ENCODE measurements around the gene LRBA. TPM values are rescaled to one million over a fixed set of nuclear protein-coding genes. Genes with fewer than 3 reads are reported as not detected.

The LRBA gene
- total and polyA plus RNA-seq, 9 donors, result 20.7 to 30.5 (median 27.7) TPM

DNA sequence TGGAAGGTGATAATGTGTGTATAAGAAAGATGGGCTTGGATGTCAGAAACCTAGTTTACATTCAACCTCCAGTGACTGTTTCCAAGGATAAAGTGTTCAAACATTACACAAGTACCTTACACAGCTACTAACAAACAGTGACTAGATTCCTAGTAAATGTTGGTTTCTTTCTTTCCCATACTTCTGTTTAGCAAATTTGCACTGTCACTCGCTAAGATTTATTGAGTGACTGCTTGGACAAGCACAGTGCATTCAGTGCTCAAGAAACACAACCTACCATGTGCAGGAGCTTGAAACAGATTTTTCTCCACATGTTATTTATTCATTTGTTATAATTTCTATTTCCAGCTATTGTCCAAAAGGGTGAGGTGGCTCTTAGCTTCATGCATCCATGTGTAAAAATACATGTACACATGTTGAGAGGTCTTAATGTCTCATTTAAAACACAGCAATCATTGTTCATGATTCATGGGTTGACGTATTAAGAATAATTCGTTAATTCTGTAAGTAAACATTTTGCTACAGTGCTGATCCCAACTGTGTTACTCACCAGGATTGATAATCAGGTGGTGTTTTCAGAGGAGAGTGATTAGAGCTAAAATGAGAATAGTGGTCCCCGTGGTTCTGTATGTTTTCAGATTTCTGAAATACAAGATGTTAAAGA lies 783.8 kb downstream of the LRBA start:
- Histone ChIP-seq H3K9me3 (replicated peaks; ENCODE audit: control insufficient read depth, low read depth, low read length) (no peaks in the 10 kb centered on the region), H3K27me3 (ENCODE audit: control insufficient read depth, insufficient read depth, low read length) (no peaks in the 10 kb centered on the region), H3K4me1 (ENCODE audit: control insufficient read depth, insufficient read depth, low read length) (peaks cover 5% of the 10 kb centered on the region), H3K4me3 (ENCODE audit: low read length) (no peak overlapping the region), H3K36me3 (ENCODE audit: control insufficient read depth, insufficient read depth, low read length) (peaks cover 14% of the 10 kb centered on the region), H3K27ac (ENCODE audit: low read length) (no peak overlapping the region)
- no peak for DNase-seq
- WGBS (ENCODE audit: insufficient coverage), result no CpG with 5 or more reads among the region's 4 CpGs

- H3K27me3 ChIP-seq (ENCODE audit: control insufficient read depth, insufficient read depth, low read length), result no peaks in the 10 kb centered on the region
- H3K36me3 ChIP-seq (ENCODE audit: control insufficient read depth, insufficient read depth, low read length), result peaks cover 14% of the 10 kb centered on the region
- no peak overlapping the region for H3K27ac ChIP-seq (ENCODE audit: low read length)
- DNase-seq, result no peak
- no peak overlapping the region for H3K4me3 ChIP-seq (ENCODE audit: low read length)
- H3K4me1 ChIP-seq (ENCODE audit: control insufficient read depth, insufficient read depth, low read length), result peaks cover 5% of the 10 kb centered on the region
- WGBS (ENCODE audit: insufficient coverage), result 25% methylated on average over 1 of the region's 2 CpGs
- no peaks in the 10 kb centered on the region for H3K9me3 ChIP-seq (replicated peaks; ENCODE audit: control insufficient read depth, low read depth, low read length)
These were observed 784.5 kb downstream of the LRBA start for GRCh38 chr4:150230561-150230960.

GRCh38 chr4:150229520-150229919 lies 785.6 kb downstream of the LRBA start:
- no CpG with 5 or more reads among the region's 1 CpG for WGBS (ENCODE audit: insufficient coverage)

DNA sequence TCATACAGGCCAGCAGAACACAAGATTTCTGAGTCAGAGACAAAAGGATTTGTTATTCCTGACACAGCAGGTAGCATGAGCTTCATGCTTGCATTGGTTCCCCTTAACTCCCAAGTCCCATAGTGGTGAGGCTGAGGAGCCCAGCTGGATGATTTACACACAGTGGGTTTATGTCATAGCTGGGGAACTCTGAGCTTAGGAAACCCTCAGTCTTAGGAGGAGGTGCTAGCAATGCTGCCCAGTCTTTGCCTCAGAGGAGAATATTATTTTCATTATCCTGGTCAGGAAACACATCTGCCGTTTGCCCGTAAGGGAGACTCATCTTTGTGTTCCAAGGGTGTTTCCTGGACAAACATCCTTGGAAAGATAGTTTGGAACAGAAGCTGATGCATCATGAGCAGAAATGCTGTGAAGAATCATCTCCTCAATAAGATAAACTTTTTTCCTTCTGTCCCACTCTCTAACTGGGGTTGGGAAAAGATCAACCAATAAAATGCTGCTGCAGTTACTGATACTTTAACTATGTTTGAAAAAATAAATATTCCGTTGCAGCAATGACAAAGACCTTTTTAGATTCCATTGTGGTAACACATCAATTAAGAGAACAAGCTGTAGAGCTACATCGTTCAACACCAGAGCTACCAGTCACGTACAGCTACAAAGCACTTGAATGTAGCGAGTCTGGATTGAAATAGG lies 790.0 kb downstream of the LRBA start:
- DNase-seq, result no peak
- no peaks in the 10 kb centered on the region for H3K9me3 ChIP-seq (replicated peaks; ENCODE audit: control insufficient read depth, low read depth, low read length)
- no peaks in the 10 kb centered on the region for H3K27me3 ChIP-seq (ENCODE audit: control insufficient read depth, insufficient read depth, low read length)
- H3K27ac ChIP-seq (ENCODE audit: low read length), result no peak overlapping the region
- peaks cover 2% of the 10 kb centered on the region for H3K36me3 ChIP-seq (ENCODE audit: control insufficient read depth, insufficient read depth, low read length)
- peaks cover 2% of the 10 kb centered on the region for H3K4me1 ChIP-seq (ENCODE audit: control insufficient read depth, insufficient read depth, low read length)
- H3K4me3 ChIP-seq (ENCODE audit: low read length), result no peak overlapping the region
- 80% methylated on average over 1 of the region's 6 CpGs for WGBS (ENCODE audit: insufficient coverage)

More at GRCh38 chr4:150229520-150229919, 785.6 kb downstream of the LRBA start:
- Histone ChIP-seq H3K27ac (ENCODE audit: low read length) (no peak overlapping the region), H3K4me3 (ENCODE audit: low read length) (no peak overlapping the region), H3K36me3 (ENCODE audit: control insufficient read depth, insufficient read depth, low read length) (peaks cover 12% of the 10 kb centered on the region), H3K4me1 (ENCODE audit: control insufficient read depth, insufficient read depth, low read length) (peaks cover 5% of the 10 kb centered on the region), H3K9me3 (replicated peaks; ENCODE audit: control insufficient read depth, low read depth, low read length) (no peaks in the 10 kb centered on the region), H3K27me3 (ENCODE audit: control insufficient read depth, insufficient read depth, low read length) (no peaks in the 10 kb centered on the region)
- DNase-seq, result peak; percentile 44

DNA sequence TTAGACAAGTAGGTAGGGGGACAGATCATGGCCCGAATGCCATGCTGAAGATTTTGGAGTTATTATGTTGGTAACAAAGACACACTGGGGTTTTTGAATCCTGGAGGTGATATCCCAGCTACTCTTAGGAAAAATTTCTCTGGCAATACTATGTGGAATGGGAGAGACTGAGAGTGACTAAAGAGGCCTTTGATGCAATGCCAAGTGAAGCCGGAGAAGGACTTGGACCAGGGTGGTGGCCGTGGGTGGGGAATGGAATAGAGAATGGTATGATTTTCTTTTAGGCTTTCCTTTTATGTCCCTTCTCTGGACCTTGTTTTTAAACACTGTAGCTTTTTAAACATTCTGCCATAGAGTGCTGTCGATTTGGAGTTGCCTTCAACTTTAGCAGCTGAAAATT lies 795.2 kb downstream of the LRBA start:
- Histone ChIP-seq H3K4me1 (ENCODE audit: control insufficient read depth, insufficient read depth, low read length) (no peaks in the 10 kb centered on the region), H3K36me3 (ENCODE audit: control insufficient read depth, insufficient read depth, low read length) (peaks cover 2% of the 10 kb centered on the region), H3K27ac (ENCODE audit: low read length) (no peak overlapping the region), H3K27me3 (ENCODE audit: control insufficient read depth, insufficient read depth, low read length) (no peaks in the 10 kb centered on the region), H3K9me3 (replicated peaks; ENCODE audit: control insufficient read depth, low read depth, low read length) (no peaks in the 10 kb centered on the region), H3K4me3 (ENCODE audit: low read length) (no peak overlapping the region)
- WGBS (ENCODE audit: insufficient coverage), result 100% methylated on average over 1 of the region's 4 CpGs
- no peak for DNase-seq

- Histone ChIP-seq H3K27me3 (ENCODE audit: control insufficient read depth, insufficient read depth, low read length) (no peaks in the 10 kb centered on the region), H3K27ac (ENCODE audit: low read length) (no peak overlapping the region), H3K4me1 (ENCODE audit: control insufficient read depth, insufficient read depth, low read length) (no peaks in the 10 kb centered on the region), H3K36me3 (ENCODE audit: control insufficient read depth, insufficient read depth, low read length) (no peaks in the 10 kb centered on the region), H3K9me3 (replicated peaks; ENCODE audit: control insufficient read depth, low read depth, low read length) (no peaks in the 10 kb centered on the region), H3K4me3 (ENCODE audit: low read length) (no peak overlapping the region)
- WGBS (ENCODE audit: insufficient coverage), result 100% methylated on average over 1 of the region's 2 CpGs
- no peak for DNase-seq
These were observed 796.6 kb downstream of the LRBA start for GRCh38 chr4:150218447-150218846.

DNA sequence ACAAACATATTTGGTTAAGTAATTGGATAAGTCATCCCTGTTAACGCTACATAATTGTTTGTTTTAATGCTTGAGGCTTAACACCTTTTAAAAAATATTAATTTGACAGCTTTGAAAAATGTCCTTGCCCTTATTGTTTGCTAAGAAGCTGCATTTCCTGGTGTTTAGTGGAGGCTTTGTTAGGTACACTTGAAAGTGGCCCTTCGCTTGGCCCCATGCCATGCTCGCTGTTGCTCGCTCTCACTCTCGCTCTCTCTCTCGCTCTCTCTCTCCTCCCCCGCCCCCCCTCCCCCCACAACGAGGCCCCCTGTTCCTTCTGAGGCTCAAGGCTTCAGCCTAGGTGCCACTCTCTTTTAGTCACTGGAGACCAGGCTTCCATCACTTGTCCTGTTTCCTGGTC lies 797.3 kb downstream of the LRBA start:
- DNase-seq, result no peak

DNA sequence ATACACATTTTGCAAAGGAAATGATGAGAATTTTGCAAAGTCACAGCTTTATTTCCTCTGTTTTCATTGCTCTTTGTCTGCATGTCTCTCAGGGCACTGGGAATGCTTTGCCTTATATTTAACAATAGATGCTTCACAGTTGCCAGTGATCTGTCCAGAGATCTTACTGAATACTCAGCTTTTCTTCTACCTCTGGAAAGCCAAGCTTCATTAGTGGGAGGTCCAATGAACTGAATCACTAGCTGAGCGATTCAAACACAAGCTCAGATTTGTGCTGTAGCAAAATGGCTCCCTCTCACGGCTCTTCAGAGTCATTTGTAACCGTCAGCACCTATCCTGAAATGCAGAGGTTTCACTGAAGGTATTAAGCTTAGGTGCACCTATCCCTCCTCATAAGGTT lies 797.9 kb downstream of the LRBA start:
- DNase-seq, result peak; percentile 82
- Histone ChIP-seq H3K27ac (ENCODE audit: low read length) (no peak overlapping the region), H3K4me1 (ENCODE audit: control insufficient read depth, insufficient read depth, low read length) (no peaks in the 10 kb centered on the region), H3K9me3 (replicated peaks; ENCODE audit: control insufficient read depth, low read depth, low read length) (no peaks in the 10 kb centered on the region), H3K4me3 (ENCODE audit: low read length) (no peak overlapping the region), H3K36me3 (ENCODE audit: control insufficient read depth, insufficient read depth, low read length) (no peaks in the 10 kb centered on the region), H3K27me3 (ENCODE audit: control insufficient read depth, insufficient read depth, low read length) (no peaks in the 10 kb centered on the region)
- WGBS (ENCODE audit: insufficient coverage), result 13% methylated on average over 1 of the region's 3 CpGs

More for the DNA sequence above, 797.3 kb downstream of the LRBA start:
- H3K36me3 ChIP-seq (ENCODE audit: control insufficient read depth, insufficient read depth, low read length), result no peaks in the 10 kb centered on the region
- no peaks in the 10 kb centered on the region for H3K4me1 ChIP-seq (ENCODE audit: control insufficient read depth, insufficient read depth, low read length)
- no peak overlapping the region for H3K4me3 ChIP-seq (ENCODE audit: low read length)
- H3K27ac ChIP-seq (ENCODE audit: low read length), result no peak overlapping the region
- no peaks in the 10 kb centered on the region for H3K9me3 ChIP-seq (replicated peaks; ENCODE audit: control insufficient read depth, low read depth, low read length)
- H3K27me3 ChIP-seq (ENCODE audit: control insufficient read depth, insufficient read depth, low read length), result no peaks in the 10 kb centered on the region
- 93% methylated on average over 4 of the region's 8 CpGs for WGBS (ENCODE audit: insufficient coverage)

- Histone ChIP-seq H3K4me3 (ENCODE audit: low read length) (no peak overlapping the region), H3K4me1 (ENCODE audit: control insufficient read depth, insufficient read depth, low read length) (no peaks in the 10 kb centered on the region)
- 100% methylated on average over 2 of the region's 5 CpGs for WGBS (ENCODE audit: insufficient coverage)
These were observed 798.4 kb downstream of the LRBA start for GRCh38 chr4:150216726-150217125.

DNA sequence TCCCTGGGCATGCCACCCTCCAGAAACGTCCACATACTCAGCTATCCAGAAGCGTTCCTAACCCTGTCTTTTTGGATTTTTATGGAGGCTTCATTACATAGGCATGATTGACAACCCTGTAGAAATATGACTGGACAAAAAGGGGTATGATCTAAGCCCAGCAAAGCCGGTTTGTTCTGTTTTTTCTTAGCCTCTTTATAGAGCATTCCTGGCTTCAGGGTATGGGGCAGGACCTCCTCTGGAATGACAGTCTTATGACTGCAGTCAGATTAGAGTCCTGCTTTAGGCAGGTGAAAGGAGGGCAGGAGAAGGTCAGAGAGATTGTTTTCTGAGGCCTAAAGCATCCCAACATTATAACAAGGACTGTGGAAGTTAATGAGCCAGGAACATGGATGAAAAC lies 799.5 kb downstream of the LRBA start:
- H3K36me3 ChIP-seq (ENCODE audit: control insufficient read depth, insufficient read depth, low read length), result no peaks in the 10 kb centered on the region
- peaks cover 6% of the 10 kb centered on the region for H3K4me1 ChIP-seq (ENCODE audit: control insufficient read depth, insufficient read depth, low read length)
- H3K27ac ChIP-seq (ENCODE audit: low read length), result no peak overlapping the region
- H3K9me3 ChIP-seq (replicated peaks; ENCODE audit: control insufficient read depth, low read depth, low read length), result no peaks in the 10 kb centered on the region
- no peak overlapping the region for H3K4me3 ChIP-seq (ENCODE audit: low read length)
- no peaks in the 10 kb centered on the region for H3K27me3 ChIP-seq (ENCODE audit: control insufficient read depth, insufficient read depth, low read length)
- no peak for DNase-seq
- no CpG with 5 or more reads among the region's 3 CpGs for WGBS (ENCODE audit: insufficient coverage)

More at GRCh38 chr4:150216726-150217125, 798.4 kb downstream of the LRBA start:
- DNase-seq, result no peak
- Histone ChIP-seq H3K9me3 (replicated peaks; ENCODE audit: control insufficient read depth, low read depth, low read length) (no peaks in the 10 kb centered on the region), H3K27ac (ENCODE audit: low read length) (no peak overlapping the region), H3K27me3 (ENCODE audit: control insufficient read depth, insufficient read depth, low read length) (no peaks in the 10 kb centered on the region), H3K36me3 (ENCODE audit: control insufficient read depth, insufficient read depth, low read length) (no peaks in the 10 kb centered on the region)

Data from muscle of leg (tissue), 11 donors.